T47D (cell line): Measurements from ENCODE around the gene SGMS1.
"Not testable (repeated sequence)": the region's sequence is repeated elsewhere in the genome, so short reads cannot be mapped to it uniquely, and the experiment has no call there.

Experiments used
- DNase-seq, 2 experiments: peaks; one replicate each; pipeline versions ENCODE4 v3.0.0 to v3.0.0-alpha.2; 2011 to 2012; ENCODE audit warnings: low read depth in 1 of 2, low spot score in 1 of 2
- JUND ChIP-seq: IDR thresholded peaks from 2 replicates; pipeline ENCODE4 v1.6.1; 2012; ENCODE audit warnings: low read depth
- in situ Hi-C: cut with HindIII; loops from 2 replicates; pipeline ENCODE4 v1.10.0; 2016; ENCODE audit warnings: low sequenced_read_pairs, low pct_unique_long_range_greater_than_20kb

Gene SGMS1

DNA sequence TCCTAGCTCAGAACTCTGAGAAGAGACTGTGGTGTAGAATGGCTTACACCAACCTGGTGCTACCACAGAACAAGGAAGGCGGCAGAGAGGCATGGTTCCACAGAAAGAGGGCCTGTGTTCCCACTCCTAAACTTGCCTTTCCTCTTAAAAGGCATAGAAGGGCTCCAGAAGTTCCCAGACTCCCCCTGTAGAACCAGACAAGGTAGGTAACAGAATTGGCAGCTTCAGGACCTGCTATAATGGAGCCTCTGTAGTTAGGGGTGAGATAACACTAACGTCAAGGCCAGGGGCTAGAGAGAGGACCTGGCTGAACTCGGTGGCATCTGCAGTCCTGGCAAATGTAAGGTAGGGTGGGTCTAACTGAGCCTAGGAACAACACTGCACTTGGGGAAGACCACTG, 26.7 kb upstream of the SGMS1 start:
- TF ChIP-seq JUND: no peak
- DNase-seq: no peak
- in situ Hi-C loops: no loop called here

DNA sequence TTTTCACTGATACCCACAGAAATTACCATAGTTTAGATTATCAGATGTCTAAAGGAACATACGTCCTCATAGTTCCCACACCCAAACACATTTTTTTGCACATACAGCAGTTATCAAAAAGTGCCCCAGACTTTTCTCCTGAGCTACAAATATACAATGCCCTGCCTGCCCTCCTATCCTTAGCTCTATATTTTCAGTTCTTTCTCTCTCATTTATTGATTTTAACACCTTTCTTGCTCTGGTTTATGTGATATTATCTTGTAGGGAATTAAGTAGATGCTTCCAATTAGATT, 25.1 kb upstream of the SGMS1 start:
- TF ChIP-seq JUND: no peak
- in situ Hi-C loops: no loop called here

DNA sequence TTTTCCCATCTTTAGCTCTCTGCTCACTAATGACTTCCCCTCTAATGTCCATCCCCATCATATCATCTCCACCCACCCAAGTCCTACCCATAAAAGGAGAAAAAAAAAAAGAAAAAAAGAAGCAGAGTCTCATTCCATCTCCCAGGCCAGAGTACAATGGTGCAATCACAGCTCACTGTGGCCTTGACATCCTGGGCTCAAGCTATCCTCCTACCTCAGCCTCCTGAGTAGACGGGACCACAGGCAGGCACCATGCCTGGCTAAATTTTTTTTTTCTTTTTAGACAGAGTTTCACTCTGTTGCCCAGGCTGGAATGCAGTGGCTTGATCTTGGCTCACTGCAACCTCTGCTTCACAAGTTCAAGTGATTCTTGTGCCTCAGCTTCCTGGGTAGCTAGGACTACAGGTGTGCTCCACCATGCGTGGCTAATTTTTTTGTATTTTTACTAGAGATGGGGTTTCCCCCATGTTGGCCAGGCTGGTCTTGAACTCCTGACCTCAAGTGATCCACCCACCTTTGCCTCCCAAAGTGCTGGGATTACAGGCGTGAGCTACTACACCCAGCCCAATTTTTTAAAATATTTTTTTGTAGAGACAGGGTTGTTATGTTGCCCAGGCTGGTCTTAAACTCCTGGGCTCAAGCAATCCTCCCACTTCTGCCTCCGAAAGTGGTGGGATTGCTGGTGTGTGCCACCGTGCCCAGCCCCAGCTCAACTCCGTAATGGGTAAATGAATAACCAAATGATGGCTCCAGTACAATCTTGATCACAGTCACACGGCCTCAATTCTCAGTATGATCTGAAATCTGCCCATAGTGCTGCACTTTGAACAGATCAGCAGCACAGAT, 24.6 kb upstream of the SGMS1 start:
- in situ Hi-C loops: no loop called here
- DNase-seq: no peak
- no peak for TF ChIP-seq JUND

More for the DNA sequence above, 25.1 kb upstream of the SGMS1 start:
- DNase-seq: no peak

DNA sequence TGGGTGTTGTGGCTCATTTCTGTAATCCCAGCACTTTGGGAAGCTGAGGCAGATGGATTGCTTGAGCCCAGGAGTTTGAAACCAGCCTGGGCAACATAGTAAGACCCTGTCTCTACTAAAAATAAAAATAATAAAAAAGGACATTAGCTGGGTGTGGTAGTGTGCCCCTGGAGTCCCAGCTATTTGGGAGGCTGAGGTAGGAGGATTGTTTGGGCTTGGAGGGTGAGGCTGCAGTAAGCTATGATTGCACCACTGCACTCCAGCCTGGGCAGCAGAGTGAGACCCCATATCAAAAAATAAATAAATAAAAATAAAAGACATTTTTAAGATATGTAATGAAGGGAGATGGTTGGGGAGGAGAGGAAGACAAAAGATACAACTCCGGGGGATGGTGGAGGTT, 23.6 kb upstream of the SGMS1 start:
- DNase-seq, in situ Hi-C loops: not testable (repeated sequence)

DNA sequence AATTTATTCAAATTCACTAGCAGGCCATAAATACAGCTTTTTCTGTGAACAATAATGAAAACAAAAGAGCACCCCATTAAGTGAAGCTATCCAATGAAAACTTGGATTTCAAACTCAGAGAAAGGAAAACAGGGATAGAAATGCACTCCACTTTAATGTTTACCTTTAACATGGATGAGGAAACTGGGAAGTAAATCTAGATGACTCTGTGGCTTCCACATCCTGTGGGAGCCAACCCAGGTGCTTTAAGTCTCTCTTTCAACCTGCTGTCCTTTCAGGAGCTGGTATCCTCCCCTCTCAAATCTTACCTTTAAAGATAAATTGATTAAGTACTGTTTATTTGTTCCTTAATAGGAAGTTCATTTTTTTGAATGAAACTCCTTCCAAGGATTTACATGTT, 21.5 kb upstream of the SGMS1 start:
- in situ Hi-C loops: no loop called here
- no peak for DNase-seq
- no peak for TF ChIP-seq JUND

DNA sequence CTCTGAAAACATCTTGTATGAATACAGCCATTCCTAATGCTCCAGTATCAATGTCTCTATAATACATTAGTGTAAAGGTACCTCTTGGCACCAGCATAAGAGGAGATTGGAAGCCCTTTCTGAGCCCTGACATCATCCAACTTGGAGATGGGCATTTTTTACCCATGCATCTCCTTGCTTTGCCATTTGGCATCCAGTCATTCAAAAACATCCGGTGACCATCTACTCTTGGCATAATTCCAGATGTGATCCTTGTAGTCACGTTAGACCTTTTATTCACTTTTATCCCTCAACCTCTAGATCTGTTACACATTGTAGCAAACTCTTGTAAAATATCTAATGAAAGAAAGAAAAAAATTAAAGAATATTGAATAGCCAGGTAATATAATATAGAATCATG, 17.9 kb upstream of the SGMS1 start:
- no peak for DNase-seq
- no peak for TF ChIP-seq JUND
- in situ Hi-C loops: no loop called here

DNA sequence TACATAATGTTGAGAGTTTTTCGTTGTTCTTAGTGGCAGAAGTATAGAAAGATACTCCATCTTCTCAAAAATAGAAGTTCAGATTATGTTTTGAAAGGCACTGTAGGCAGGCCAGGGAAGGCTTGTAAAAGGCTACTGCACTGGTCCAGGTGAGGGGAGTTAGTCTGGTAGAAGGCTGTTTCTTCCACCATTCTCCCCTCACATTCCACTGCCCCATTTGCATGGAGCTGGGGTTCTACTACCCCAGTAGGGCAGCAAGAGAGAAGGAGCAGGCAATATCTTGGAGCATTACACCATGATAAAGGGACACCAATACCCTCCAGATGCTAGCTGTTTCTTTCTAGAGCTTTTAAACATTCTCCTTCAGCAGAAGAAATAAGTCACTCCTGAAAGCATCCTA, 16.5 kb upstream of the SGMS1 start:
- in situ Hi-C loops: no loop called here
- DNase-seq: no peak
- TF ChIP-seq JUND: no peak

DNA sequence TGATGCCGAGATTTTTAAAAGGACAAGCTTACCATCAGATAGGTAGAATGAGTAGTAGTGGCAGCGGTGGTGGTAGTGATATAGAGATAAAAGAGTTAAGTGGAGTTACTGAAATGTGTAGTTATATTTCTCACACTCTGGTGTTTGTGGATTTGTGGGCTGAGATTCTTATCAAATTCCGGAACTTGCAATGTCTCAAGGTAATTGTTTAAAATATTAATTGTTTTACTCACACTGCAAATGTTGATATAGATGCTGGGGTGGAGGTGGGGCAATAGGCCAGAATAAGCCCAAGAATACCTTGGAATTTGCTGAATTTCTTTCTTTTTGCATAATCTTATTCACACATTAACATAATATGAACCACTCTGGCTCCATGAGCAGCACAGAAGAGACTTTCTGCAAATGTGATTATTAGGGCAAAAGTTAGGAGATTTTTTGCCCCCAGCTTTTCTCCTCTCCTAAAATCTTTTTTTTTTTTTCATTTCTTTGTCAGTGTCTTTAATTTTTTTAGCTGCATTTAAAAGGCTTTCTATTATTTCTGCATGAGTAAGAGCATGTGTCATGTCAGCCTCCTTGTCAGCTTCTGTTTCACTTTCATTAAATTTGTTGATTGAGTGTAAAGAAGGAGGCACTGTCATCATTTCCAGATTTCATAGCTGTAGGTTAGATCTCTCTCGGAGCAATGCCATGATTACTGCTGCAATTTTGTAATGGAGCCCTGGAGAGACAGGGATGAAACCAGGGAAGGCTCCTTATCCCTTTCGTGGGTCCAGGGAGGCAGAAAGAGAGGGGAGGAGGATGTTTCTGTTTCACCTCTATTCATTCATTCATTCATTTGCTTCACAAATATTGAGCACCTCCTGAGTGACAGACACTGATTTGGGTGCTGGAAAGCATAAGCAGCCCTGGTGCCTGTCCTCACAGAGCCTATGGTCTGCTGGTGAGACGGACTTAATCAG, 13.1 kb upstream of the SGMS1 start:
- TF ChIP-seq JUND: no peak
- DNase-seq: peak in 1 of 2 experiments; percentile 35
- in situ Hi-C loops: no loop called here

DNA sequence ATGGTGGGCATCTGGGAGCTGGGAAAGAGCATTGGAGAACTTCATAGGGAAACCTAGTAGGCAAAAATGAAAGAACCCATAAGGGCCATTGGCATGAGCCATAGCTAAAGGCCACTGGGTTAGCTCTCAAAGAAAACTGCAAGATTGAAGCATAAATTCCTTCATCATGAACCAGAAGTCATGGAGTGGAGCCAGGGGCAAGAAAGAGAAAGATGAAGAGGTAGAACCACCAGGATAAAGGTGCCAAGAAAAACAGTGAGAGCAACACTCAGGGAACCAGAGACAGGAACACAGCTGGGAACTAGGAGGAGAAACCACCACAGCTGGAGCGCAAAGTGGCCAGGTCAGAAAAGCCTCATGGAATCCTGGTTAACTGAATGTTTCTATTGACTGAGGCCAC, 11.5 kb upstream of the SGMS1 start:
- DNase-seq: no peak
- no peak for TF ChIP-seq JUND
- in situ Hi-C loops: no loop called here

DNA sequence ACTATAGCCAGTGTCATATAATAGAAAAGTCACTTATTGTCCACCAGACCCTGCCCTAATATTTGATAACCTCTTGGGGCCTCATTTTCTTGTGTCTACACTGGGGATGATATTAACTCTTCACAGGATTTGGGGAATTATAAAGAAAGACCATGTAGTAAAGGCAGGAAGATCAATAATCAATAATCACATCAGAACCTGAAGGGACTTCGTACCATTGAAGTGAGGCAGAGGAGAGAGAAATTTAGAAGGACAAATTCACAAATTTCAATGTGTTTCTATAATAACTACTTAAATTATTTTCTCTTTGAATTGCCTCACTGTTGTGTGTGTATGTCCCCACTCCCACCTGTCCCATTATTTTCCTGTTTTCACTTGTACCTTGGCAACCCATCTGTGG, 10.7 kb upstream of the SGMS1 start:
- in situ Hi-C loops: no loop called here
- TF ChIP-seq JUND: no peak

DNA sequence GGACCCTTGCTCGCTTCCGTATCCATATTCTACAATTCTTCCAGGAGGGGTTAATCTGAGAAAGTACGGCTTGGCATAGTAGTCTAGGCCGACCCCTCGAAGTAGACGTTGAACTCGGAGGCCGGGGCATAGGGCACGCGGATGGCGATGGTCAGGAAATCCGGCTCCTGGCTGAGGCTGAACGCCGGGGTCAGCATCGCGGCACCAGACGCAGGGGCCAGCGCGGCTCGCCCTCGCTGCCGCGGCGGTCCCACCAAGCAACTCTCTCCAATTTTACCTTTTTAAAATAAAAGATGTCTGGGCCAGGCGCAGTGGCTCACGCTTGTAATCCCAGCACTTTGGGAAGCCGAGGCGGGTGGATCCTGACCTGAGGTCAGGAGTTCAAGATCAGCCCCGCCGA, 7.3 kb upstream of the SGMS1 start:
- TF ChIP-seq JUND: no peak
- in situ Hi-C loops: no loop called here
- DNase-seq: no peak

More for the DNA sequence above, 10.7 kb upstream of the SGMS1 start:
- DNase-seq: no peak

DNA sequence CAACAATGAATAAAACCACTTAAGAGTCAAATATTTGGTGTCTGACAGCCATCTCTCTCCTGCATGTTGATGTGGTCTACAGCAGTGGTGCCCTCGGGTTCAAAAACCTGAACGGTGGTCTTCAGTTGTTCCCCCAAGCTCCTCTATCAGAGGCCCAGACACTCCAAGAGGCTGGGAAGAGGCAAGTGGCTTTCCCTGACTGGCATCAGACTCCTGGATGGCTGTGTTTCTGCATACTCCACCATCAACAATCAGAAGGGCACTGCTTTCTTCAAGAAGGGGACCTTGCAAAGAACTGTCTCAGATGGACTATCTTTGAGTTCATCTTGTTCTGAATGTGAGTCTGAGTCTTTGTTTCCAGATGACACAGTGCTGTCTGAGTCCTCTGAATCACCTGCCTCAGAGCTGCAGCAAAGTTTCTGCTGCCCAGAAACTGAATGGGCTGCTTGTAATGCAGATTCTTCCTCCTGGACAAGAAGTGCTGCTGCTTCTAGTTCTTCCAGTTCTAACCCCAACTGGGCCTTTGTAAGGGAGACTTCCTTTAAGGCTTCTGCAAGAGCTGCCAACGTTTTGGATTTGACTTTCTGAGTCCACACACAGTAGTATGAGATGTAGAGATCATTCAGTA, 5.9 kb upstream of the SGMS1 start:
- no peak for DNase-seq
- no peak for TF ChIP-seq JUND
- in situ Hi-C loops: no loop called here

DNA sequence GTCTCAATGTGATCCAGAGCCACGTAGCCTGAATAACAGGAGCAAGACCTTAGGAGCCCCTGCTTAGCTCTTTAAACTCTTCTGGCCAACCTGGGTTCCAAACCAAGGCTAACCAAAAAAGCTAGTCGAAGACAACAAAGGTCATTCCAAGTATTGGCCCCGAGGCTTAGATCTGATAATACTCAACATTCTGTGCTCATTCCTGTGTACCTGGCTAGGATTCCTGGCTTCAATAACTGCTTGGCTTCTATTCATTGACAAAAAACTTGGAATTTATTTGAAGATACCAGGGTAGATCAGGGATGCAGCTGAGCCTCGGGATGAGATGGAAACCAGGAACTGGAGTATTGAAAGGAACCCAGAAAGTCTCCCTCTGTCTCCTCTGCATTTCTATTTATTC, 4.1 kb upstream of the SGMS1 start:
- DNase-seq: peak in 1 of 2 experiments; percentile 66
- in situ Hi-C loops: no loop called here
- TF ChIP-seq JUND: no peak
